Ishikawa (cell line): ENCODE results near the gene SLC28A1.

ENCODE experiments used
- CEBPB ChIP-seq: IDR thresholded peaks from 2 replicates; pipeline ENCODE4 v1.6.1; 2012
- CREB1 ChIP-seq: IDR thresholded peaks from 2 replicates; pipeline ENCODE4 v1.6.1; 2012; ENCODE audit warnings: low read depth
- EGR1 ChIP-seq: IDR thresholded peaks from 2 replicates; pipeline ENCODE4 v1.6.1; 2012
- EP300 ChIP-seq: IDR thresholded peaks from 2 replicates; pipeline ENCODE4 v1.6.1; 2012; ENCODE audit warnings: borderline replicate concordance
- FOXM1 ChIP-seq: IDR thresholded peaks from 2 replicates; pipeline ENCODE4 v1.6.1; 2012; ENCODE audit warnings: low read depth, borderline replicate concordance
- NFIC ChIP-seq: IDR thresholded peaks from 2 replicates; pipeline ENCODE4 v1.6.1; 2012
- RAD21 ChIP-seq: IDR thresholded peaks from 2 replicates; pipeline ENCODE4 v1.6.1; 2012; ENCODE audit warnings: low read depth
- TAF1 ChIP-seq: IDR thresholded peaks from 2 replicates; pipeline ENCODE4 v1.6.1; 2012; ENCODE audit warnings: low read depth, mild to moderate bottlenecking
- TCF12 ChIP-seq: IDR thresholded peaks from 2 replicates; pipeline ENCODE4 v1.6.1; 2012; ENCODE audit warnings: low read depth
- TEAD4 ChIP-seq: IDR thresholded peaks from 2 replicates; pipeline ENCODE4 v1.6.1; 2012
- YY1 ChIP-seq: IDR thresholded peaks from 2 replicates; pipeline ENCODE4 v1.6.1; 2012; ENCODE audit warnings: low read depth
- TF ChIP-seq, protein P1 (sequence below): IDR thresholded peaks from 2 replicates; pipeline ENCODE4 v1.6.1; 2012
- TF ChIP-seq, protein P2 (sequence below): IDR thresholded peaks from 2 replicates; pipeline ENCODE4 v1.6.1; 2012; ENCODE audit warnings: low read depth, mild to moderate bottlenecking
- TF ChIP-seq, protein P3 (sequence below): IDR thresholded peaks from 2 replicates; pipeline ENCODE4 v1.6.1; 2012

DNA sequence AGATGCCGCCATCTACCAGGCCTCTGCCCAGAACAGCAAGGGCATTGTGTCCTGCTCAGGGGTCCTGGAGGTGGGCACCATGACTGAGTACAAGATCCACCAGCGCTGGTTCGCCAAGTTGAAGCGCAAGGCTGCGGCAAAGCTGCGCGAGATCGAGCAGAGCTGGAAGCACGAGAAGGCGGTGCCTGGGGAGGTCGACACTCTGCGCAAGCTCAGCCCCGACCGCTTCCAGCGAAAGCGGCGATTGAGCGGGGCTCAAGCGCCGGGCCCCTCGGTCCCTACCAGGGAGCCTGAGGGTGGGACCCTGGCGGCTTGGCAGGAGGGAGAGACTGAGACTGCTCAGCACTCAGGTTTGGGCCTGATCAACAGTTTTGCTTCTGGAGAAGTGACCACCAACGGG, 44.7 kb upstream of the SLC28A1 start:
- no peak for TF ChIP-seq FOXM1
- TF ChIP-seq, protein P1, sequence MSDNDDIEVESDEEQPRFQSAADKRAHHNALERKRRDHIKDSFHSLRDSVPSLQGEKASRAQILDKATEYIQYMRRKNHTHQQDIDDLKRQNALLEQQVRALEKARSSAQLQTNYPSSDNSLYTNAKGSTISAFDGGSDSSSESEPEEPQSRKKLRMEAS = no peak
- no peak for TF ChIP-seq TAF1
- no peak for TF ChIP-seq EP300
- TF ChIP-seq YY1 = no peak
- TF ChIP-seq NFIC = no peak
- no peak for TF ChIP-seq RAD21
- TF ChIP-seq, protein P2, sequence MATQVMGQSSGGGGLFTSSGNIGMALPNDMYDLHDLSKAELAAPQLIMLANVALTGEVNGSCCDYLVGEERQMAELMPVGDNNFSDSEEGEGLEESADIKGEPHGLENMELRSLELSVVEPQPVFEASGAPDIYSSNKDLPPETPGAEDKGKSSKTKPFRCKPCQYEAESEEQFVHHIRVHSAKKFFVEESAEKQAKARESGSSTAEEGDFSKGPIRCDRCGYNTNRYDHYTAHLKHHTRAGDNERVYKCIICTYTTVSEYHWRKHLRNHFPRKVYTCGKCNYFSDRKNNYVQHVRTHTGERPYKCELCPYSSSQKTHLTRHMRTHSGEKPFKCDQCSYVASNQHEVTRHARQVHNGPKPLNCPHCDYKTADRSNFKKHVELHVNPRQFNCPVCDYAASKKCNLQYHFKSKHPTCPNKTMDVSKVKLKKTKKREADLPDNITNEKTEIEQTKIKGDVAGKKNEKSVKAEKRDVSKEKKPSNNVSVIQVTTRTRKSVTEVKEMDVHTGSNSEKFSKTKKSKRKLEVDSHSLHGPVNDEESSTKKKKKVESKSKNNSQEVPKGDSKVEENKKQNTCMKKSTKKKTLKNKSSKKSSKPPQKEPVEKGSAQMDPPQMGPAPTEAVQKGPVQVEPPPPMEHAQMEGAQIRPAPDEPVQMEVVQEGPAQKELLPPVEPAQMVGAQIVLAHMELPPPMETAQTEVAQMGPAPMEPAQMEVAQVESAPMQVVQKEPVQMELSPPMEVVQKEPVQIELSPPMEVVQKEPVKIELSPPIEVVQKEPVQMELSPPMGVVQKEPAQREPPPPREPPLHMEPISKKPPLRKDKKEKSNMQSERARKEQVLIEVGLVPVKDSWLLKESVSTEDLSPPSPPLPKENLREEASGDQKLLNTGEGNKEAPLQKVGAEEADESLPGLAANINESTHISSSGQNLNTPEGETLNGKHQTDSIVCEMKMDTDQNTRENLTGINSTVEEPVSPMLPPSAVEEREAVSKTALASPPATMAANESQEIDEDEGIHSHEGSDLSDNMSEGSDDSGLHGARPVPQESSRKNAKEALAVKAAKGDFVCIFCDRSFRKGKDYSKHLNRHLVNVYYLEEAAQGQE = no peak
- no peak for TF ChIP-seq CREB1
- TF ChIP-seq, protein P3, sequence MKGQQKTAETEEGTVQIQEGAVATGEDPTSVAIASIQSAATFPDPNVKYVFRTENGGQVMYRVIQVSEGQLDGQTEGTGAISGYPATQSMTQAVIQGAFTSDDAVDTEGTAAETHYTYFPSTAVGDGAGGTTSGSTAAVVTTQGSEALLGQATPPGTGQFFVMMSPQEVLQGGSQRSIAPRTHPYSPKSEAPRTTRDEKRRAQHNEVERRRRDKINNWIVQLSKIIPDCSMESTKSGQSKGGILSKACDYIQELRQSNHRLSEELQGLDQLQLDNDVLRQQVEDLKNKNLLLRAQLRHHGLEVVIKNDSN = no peak
- TF ChIP-seq TEAD4 = no peak
- TF ChIP-seq EGR1 = no peak
- no peak for TF ChIP-seq TCF12
- TF ChIP-seq CEBPB = no peak
